Activated naive CD8-positive, alpha-beta T cell treated with anti-CD3 and anti-CD28 coated beads for 36 hours (primary cell): Measurements from ENCODE around the gene C5. TPM values are rescaled to one million over a fixed set of nuclear protein-coding genes. Genes with fewer than 3 reads are reported as not detected.

ENCODE experiments used
- DNase-seq: peaks from one replicate; pipeline ENCODE4 v3.0.0; 2021
- H3K27ac Mint-ChIP-seq: one replicate; pipeline ENCODE4 v1.8.0; 2022; ENCODE audit warnings: mild to moderate bottlenecking, moderate library complexity, mixed read lengths
- H3K27me3 Mint-ChIP-seq: one replicate; pipeline ENCODE4 v1.8.0; 2022; ENCODE audit warnings: mild to moderate bottlenecking, mixed read lengths
- H3K36me3 Mint-ChIP-seq: one replicate; pipeline ENCODE4 v1.8.0; 2021; ENCODE audit warnings: mild to moderate bottlenecking, mixed read lengths
- H3K4me1 Mint-ChIP-seq: one replicate; pipeline ENCODE4 v1.8.0; 2021; ENCODE audit warnings: mixed read lengths
- H3K4me3 Mint-ChIP-seq: one replicate; pipeline ENCODE4 v1.8.0; 2022; ENCODE audit warnings: mild to moderate bottlenecking, moderate library complexity, mixed read lengths
- H3K9me3 Mint-ChIP-seq: one replicate; pipeline ENCODE4 v1.8.0; 2022; ENCODE audit warnings: mixed read lengths
- total RNA-seq, 2 experiments: library from RNA; stranded (reverse); gene quantifications; one replicate each; pipeline ENCODE4 v1.2.3, GENCODE V29; 2021

The C5 gene
- total RNA-seq, 2 experiments from 2014 or later: 1.3 to 1.5 TPM

DNA sequence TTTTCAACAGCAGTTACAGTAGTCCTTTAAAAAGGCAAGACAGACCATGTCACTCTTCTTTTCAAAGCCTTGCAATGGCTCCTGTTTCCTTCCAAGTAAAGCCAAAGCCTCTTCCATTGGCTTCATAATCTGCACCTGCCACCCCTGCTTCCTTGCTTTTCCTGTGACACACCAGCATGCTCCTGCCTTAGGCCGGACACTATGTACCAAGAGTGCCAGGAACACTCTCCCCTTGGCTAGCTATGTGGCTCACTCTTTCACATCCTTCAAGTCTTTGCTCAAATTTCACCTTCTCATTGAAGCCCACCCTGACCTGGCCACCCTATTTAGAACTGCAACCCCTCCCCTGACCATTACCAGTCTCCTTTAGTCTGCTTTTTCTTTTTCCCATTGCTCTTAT lies 101.3 kb downstream of the C5 start:
- Mint-ChIP-seq H3K27me3 (no peaks in the 10 kb centered on the region), H3K4me1 (no peaks in the 10 kb centered on the region), H3K4me3 (no peak overlapping the region), H3K27ac (no peak overlapping the region), H3K9me3 (no peaks in the 10 kb centered on the region), H3K36me3 (no peaks in the 10 kb centered on the region)
- DNase-seq: no peak

DNA sequence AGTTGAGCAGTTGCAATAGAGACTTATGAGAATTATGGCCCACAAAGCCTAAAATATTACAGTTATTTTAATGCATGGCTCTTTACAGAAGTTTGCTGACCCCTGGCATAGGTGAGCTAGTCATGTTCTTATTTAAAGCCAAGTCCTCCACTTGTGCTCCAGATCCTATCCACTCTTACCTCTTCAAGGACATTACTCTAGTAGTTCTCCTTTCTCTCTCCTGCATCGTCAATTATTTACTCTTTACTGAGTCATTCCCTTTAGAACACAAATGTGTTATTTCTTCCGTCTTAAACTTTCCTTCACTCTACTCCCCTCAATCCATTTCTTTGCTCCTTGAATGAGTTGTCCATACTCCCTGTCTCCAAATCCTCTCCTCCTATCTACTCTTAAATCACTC lies 102.9 kb downstream of the C5 start:
- H3K4me1 Mint-ChIP-seq: no peaks in the 10 kb centered on the region
- H3K27me3 Mint-ChIP-seq: no peaks in the 10 kb centered on the region
- H3K4me3 Mint-ChIP-seq: no peak overlapping the region
- no peaks in the 10 kb centered on the region for H3K9me3 Mint-ChIP-seq
- H3K36me3 Mint-ChIP-seq: no peaks in the 10 kb centered on the region
- no peak for DNase-seq
- no peak overlapping the region for H3K27ac Mint-ChIP-seq

DNA sequence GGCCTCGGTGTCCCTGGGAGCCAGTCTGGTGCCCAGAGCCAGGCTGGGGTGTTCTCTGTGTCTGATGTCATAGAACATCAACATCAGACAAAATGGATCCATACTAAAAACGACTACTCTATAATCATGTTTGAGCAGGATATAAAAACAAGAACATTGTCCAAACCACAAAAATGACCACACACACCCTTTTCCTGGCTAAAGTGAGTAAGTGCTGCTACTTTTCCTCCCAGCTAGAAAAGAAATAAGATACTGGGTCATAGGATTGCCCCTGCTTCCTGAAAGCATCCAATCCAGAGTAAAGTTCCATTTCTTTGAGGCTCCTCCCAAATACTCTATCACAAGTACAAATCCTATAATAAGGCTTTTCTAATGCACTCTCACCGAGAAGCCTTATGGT lies 103.8 kb downstream of the C5 start:
- Mint-ChIP-seq H3K27me3 (no peaks in the 10 kb centered on the region), H3K4me1 (no peaks in the 10 kb centered on the region), H3K4me3 (no peak overlapping the region), H3K9me3 (no peaks in the 10 kb centered on the region), H3K27ac (no peak overlapping the region), H3K36me3 (no peaks in the 10 kb centered on the region)
- DNase-seq: no peak

DNA sequence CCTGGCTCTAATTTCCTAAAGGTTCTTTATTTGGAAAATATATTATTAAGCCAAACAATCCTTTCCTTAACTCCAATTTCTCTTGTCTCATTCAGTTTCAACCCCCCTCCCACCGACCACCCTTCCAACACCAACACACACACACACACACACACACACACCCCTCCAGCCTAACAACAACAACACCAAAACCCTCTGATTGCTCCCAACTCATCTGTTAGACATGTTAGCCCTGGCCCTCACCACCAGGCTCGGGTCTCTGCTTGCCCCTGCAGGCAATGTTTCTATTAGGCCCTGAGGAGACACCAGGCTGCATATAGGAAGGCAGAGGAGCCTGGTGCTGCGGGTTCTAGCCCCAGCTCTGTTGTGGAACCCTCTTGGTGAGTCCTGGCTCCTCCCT lies 105.1 kb downstream of the C5 start:
- Mint-ChIP-seq H3K27me3 (no peaks in the 10 kb centered on the region), H3K4me3 (no peak overlapping the region), H3K4me1 (no peaks in the 10 kb centered on the region), H3K27ac (no peak overlapping the region), H3K36me3 (no peaks in the 10 kb centered on the region), H3K9me3 (no peaks in the 10 kb centered on the region)
- no peak for DNase-seq

DNA sequence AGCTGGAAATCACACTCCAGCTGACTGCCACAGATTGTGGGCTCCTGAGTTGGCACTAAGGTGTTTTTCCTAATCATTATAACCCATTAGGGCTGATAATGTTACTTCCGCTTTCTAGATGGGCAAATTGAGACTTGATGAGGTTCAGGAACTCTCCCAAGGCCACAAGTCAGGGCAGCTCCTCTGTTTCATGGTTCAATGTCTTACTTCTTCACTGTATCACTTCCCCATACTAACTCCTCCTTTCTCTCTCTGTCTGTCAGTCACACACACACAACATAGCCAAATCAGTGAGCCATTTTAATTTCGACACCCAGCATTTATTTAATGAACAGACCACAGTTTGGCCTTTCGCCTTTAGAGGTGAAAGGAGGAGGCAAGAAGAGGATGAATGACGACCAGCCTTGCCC lies 105.6 kb downstream of the C5 start:
- Mint-ChIP-seq H3K9me3 (no peaks in the 10 kb centered on the region), H3K4me1 (no peaks in the 10 kb centered on the region), H3K4me3 (no peak overlapping the region), H3K27me3 (no peaks in the 10 kb centered on the region), H3K36me3 (no peaks in the 10 kb centered on the region), H3K27ac (peak overlapping the region; percentile 30)
- no peak for DNase-seq

DNA sequence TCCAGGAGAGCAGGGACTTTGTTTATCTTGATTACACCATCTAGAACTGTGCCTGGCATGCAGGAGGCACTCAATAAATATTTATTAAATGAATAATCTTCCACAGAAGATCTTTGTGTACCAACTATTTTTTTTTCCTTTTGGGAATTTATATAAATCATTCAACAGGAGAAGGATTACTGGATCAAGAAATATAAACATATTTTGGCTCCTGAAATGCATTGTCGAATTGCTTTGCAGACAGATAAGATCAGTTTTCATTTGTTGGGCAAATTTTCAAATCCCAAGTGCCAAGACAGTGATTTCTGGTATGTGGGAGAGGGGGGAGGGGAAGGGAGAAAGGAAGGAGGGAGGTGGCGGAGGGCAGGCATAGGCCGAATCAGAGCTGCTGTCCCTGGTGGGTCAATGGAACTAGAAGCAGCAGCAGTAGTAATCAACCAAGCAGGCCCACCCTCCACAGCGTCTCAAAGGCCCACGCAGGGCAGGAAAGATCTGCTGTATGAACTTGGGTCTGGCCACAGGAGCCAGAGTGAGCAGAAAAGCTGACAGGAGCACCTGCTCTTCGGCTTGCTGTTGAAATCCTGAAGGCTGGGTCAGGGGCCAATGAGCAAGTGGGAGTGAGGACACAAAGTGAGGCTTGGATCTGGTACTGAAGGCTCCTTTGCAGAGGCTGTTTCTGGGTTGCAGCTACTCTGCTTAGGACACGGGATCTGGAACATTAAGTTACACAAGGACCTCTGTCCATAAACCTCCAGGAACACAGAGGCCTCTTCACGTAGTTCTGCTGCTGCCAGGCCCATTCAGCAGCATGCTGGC lies 107.7 kb downstream of the C5 start:
- peaks cover 6% of the 10 kb centered on the region for H3K4me1 Mint-ChIP-seq
- DNase-seq: no peak
- no peak overlapping the region for H3K4me3 Mint-ChIP-seq
- no peaks in the 10 kb centered on the region for H3K27me3 Mint-ChIP-seq
- no peaks in the 10 kb centered on the region for H3K9me3 Mint-ChIP-seq
- H3K36me3 Mint-ChIP-seq: no peaks in the 10 kb centered on the region
- H3K27ac Mint-ChIP-seq: no peak overlapping the region

DNA sequence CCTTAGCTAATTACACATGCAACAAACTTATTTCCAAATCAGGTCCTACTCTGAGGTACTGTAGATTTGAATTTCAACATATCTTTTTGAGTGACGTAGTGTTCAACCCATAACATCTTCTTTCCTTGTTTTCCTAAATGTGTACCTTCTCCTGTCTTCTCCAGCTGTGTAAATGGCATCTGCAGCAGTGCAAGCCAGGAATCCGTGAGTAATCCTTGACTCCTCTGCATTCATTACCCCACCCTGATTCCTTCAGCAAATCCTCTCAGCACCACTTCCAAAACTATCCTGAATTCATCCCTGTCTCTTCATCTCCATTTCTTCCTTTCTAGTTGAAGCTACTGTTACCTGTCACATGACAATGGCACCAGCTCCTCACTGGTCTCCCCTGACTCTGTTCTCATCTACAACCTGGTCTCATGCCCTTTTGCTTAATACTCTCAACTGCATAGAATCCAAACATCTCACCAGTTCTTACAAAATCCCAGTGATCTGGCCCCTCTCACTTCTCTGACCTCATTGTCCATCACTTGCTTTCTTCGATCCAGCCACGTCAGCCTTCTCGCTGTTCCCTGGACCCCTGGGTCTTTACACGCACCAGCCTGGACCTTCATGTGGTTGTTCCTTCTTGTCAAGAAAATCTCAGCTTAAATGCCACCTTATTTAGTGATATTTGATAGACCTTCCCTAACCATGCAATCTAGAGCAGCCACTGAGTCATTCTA lies 108.9 kb downstream of the C5 start:
- Mint-ChIP-seq H3K27me3 (no peaks in the 10 kb centered on the region), H3K9me3 (no peaks in the 10 kb centered on the region), H3K27ac (no peak overlapping the region), H3K4me3 (no peak overlapping the region), H3K36me3 (no peaks in the 10 kb centered on the region), H3K4me1 (peaks cover 17% of the 10 kb centered on the region)
- no peak for DNase-seq

DNA sequence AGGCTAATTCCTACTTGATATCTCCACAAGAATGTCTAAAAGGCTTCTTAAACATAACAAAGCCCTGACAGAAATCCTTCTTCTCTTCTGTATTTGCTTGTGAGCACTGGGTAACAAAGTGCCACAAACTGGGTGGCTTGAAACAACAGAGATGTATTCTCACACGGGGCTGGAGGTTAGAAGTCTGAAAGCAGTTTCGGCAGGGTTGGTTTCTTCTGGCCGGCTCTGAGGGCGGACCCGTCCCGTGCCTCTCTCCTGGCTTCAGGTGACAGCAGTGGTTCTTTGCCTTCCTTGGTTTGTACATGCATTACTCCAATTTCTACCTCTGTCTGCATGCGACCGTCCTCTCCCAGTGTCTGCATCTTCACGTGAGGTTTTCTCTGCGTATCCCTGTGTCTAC lies 109.5 kb downstream of the C5 start:
- H3K4me3 Mint-ChIP-seq: no peak overlapping the region
- no peaks in the 10 kb centered on the region for H3K36me3 Mint-ChIP-seq
- no peaks in the 10 kb centered on the region for H3K27me3 Mint-ChIP-seq
- no peaks in the 10 kb centered on the region for H3K9me3 Mint-ChIP-seq
- no peak for DNase-seq
- peaks cover 24% of the 10 kb centered on the region for H3K4me1 Mint-ChIP-seq
- H3K27ac Mint-ChIP-seq: no peak overlapping the region

DNA sequence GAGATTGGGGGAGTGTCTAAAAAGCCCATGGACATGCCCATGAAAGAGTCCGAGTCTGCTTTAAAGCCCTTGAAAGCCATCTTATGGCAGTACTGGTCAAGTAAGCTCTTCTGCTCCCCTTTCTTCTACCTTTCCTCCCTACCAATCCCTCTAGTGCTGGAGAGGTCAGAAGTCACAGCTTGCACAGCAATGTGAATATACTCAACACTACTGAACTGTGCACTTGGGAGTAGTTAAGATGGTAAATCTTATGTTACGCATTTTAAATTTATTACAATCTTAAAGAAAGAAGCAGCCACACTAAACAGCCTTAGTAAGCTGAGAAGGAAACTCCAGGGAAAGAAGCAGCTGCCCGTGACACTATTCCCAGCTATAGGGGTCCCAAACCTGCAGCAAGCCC lies 111.2 kb downstream of the C5 start:
- Mint-ChIP-seq H3K9me3 (no peaks in the 10 kb centered on the region), H3K27ac (no peak overlapping the region)

DNA sequence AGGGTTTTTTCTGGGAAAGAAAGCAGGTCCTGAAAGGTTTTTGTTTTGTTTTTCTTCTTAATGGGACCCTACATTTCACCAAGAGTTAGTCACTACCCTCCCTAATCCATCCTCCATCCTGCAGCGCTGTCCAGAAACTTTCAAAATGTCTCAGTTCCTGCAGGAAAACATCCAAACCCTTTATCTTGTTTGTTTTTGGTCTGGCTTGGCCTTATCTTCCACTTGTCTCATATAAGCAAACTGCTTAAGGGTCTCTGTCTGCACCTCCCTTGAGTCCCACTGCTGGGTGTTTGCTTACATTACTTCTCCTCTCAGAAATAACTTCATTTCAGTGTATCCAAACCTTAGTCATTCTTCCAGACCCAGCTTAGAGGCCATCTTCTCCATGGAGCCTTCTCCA lies 112.5 kb downstream of the C5 start:
- Mint-ChIP-seq H3K9me3 (no peaks in the 10 kb centered on the region), H3K4me1 (peaks cover 50% of the 10 kb centered on the region), H3K27ac (peak overlapping the region; percentile 100), H3K4me3 (no peak overlapping the region), H3K27me3 (no peaks in the 10 kb centered on the region), H3K36me3 (no peaks in the 10 kb centered on the region)
- DNase-seq: no peak

More for the DNA sequence above, 111.2 kb downstream of the C5 start:
- no peak for DNase-seq
- Mint-ChIP-seq H3K36me3 (no peaks in the 10 kb centered on the region), H3K4me1 (peaks cover 37% of the 10 kb centered on the region), H3K4me3 (no peak overlapping the region), H3K27me3 (no peaks in the 10 kb centered on the region)

DNA sequence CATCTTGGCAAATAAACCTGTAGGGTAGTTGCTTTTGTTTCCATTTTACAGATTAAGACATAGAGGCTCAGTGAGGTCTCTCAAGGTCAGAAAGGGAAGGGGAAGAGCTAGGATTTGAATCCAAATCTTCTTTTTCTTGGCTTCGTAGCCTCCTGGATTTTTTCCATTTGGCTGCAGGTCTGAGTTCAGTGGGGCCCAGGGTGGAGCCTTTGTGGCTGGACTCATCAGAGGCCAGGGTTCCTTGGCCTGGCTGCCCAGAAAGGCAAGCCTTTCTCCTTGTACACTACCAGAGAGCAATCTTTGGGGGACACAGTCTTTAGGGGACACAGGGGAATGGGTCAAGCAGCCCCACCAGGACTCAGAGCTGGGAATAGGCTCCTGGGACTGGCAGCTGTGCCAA lies 112.9 kb downstream of the C5 start:
- peaks cover 54% of the 10 kb centered on the region for H3K4me1 Mint-ChIP-seq
- DNase-seq: no peak
- H3K27me3 Mint-ChIP-seq: no peaks in the 10 kb centered on the region
- H3K4me3 Mint-ChIP-seq: no peak overlapping the region
- no peaks in the 10 kb centered on the region for H3K36me3 Mint-ChIP-seq
- H3K27ac Mint-ChIP-seq: peak overlapping the region; percentile 100
- H3K9me3 Mint-ChIP-seq: no peaks in the 10 kb centered on the region

DNA sequence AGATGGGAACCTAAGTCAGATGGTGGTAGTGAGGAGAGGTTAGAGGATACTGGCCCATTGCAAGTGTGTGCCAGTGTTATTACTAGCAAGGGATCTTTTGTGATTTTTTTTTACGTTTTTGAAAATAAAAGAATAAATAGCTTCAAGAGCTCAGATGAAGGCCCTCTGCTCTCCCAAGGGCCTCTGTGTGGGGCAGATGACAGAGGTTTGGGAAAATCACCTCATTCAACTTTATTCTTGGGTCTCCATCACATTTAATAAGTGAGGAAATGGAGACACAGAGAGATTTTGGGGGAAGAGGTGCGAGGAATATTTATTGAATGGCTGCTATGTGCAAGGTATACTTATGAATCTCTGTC lies 113.3 kb downstream of the C5 start:
- no peaks in the 10 kb centered on the region for H3K27me3 Mint-ChIP-seq
- peak overlapping the region; percentile 55 for H3K4me3 Mint-ChIP-seq
- H3K27ac Mint-ChIP-seq: peak overlapping the region; percentile 100
- peaks cover 58% of the 10 kb centered on the region for H3K4me1 Mint-ChIP-seq
- no peak for DNase-seq
- H3K36me3 Mint-ChIP-seq: no peaks in the 10 kb centered on the region
- H3K9me3 Mint-ChIP-seq: no peaks in the 10 kb centered on the region

DNA sequence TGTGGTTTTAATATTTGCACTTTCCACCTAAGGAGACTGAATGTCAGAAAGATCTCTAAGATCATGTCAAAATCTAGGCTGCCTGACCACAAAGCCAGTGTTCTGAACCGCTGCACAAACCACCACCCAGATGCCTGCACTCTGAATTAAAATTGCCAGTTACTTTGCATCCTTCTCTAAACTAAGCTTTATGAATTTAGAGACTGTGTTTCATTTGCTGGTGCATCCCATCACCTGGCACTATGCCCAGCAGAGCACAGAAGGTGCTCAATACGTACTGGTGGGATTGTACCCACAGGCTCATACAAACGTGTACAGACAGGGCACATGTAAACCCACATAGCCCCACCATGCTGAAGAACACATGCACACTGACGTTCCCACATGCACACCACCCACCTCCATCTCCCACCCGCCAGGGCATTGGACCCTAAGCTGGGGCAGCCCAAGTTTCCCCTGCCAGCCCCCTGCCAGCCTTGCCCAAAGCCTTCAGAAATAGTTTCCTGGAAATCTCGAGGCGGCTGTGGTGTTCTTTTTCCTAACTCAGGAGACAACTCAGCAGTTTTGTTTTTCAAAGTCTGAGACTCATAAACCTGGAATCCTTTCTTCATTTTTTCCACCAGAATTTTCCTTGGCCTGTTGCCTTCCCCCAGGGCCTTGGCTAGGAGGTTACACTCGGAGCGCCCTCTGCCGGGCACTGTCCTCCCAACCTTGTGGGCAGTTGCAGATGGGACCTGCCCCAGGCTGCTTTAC lies 113.9 kb downstream of the C5 start:
- peak; percentile 85 for DNase-seq
- peak overlapping the region; percentile 100 for H3K27ac Mint-ChIP-seq
- peak overlapping the region; percentile 55 for H3K4me3 Mint-ChIP-seq
- H3K4me1 Mint-ChIP-seq: peaks cover 64% of the 10 kb centered on the region
- no peaks in the 10 kb centered on the region for H3K9me3 Mint-ChIP-seq
- no peaks in the 10 kb centered on the region for H3K27me3 Mint-ChIP-seq
- peaks cover under 1% of the 10 kb centered on the region for H3K36me3 Mint-ChIP-seq

DNA sequence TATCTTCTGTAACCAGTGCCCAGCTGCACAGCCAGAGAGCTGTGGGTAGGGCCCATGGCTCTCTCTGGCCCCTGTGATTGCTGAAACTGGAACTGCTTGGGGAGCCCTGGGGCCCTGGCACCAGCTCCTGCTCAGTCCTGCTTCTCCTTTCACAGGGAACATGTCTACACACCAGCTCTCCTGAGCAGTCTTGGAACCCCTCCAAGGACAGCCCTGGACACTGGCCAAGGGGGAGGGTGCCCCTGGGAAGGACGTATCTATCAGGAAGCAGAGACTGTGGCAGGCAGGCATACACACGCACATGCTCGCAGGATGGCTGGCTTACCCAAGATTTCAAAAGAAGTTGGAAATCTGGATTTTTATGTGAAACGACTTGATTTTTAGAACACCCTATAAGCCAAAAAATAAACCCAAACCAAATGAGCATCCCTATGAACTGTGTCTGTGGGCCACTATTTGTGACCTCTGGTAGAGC lies 114.7 kb downstream of the C5 start:
- Mint-ChIP-seq H3K36me3 (peaks cover 4% of the 10 kb centered on the region), H3K4me1 (peaks cover 70% of the 10 kb centered on the region), H3K27ac (peak overlapping the region; percentile 100), H3K27me3 (no peaks in the 10 kb centered on the region), H3K4me3 (peak overlapping the region; percentile 55), H3K9me3 (peaks cover 1% of the 10 kb centered on the region)
- DNase-seq: no peak

DNA sequence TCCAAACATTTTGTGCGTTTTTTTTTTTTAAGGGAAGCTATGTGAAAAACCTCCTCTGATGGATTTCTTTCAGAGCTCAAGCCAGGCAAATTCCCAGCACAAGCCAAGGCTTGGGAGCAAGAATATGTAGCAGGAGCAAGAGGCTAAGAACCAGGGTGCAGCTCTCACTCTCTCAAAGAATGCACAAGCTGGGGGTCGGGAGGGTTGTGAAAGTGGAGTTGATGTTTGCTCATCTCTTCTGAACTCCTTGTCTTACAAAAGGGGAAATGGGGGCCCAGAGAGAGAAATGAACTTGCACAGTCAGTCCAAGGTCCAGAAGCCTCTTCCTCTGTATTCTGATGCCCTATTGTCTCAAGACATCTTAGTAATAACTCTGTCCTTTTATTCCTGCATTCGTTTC lies 115.8 kb downstream of the C5 start:
- H3K9me3 Mint-ChIP-seq: peaks cover 1% of the 10 kb centered on the region
- DNase-seq: no peak
- H3K27me3 Mint-ChIP-seq: no peaks in the 10 kb centered on the region
- H3K4me1 Mint-ChIP-seq: peaks cover 81% of the 10 kb centered on the region
- peak overlapping the region; percentile 59 for H3K4me3 Mint-ChIP-seq
- peak overlapping the region; percentile 100 for H3K27ac Mint-ChIP-seq
- peaks cover 13% of the 10 kb centered on the region for H3K36me3 Mint-ChIP-seq
